Stimulated activated CD8-positive, alpha-beta memory T cell treated with anti-CD3 and anti-CD28 coated beads, Interleukin-4, amount 100 ng/mL, for 1 hour (primary cell): Measurements from ENCODE around the gene MYL2.
A peak's percentile ranks its signal among the peaks of the same experiment; 100 is the strongest.
"Not testable (repeated sequence)": the region's sequence is repeated elsewhere in the genome, so short reads cannot be mapped to it uniquely, and the experiment has no call there.

Source experiments
- DNase-seq, 2 donors: peaks; one replicate each; pipeline ENCODE4 v3.0.0-alpha.2; 2020; ENCODE audit warnings: low read depth in 2 of 2, low spot score in 1 of 2

The MYL2 gene

GRCh38 chr12:110920324-110920910 is at the start of gene MYL2:
TSS of gene MYL2 (minus strand) at chr12:110920579. CDS start at chr12:110920529, 50 bp downstream.
- DNase-seq: no peak

- no peak for DNase-seq
Observed at GRCh38 chr12:110966081-110966760, 45.8 kb upstream of the MYL2 start.

- no peak for DNase-seq
Observed at GRCh38 chr12:110965574-110965973, 45.2 kb upstream of the MYL2 start.

- DNase-seq: no peak
Observed at GRCh38 chr12:110960795-110961194, 40.4 kb upstream of the MYL2 start.

- no peak for DNase-seq
Observed at GRCh38 chr12:110957652-110958051, 37.3 kb upstream of the MYL2 start.

- no peak for DNase-seq
Observed at GRCh38 chr12:110957159-110957558, 36.8 kb upstream of the MYL2 start.

GRCh38 chr12:110950867-110951266 is 30.5 kb upstream of the MYL2 start:
- DNase-seq: not testable (repeated sequence)

- not testable (repeated sequence) for DNase-seq
Observed at GRCh38 chr12:110950466-110950865, 30.1 kb upstream of the MYL2 start.

GRCh38 chr12:110948041-110948440 is 27.7 kb upstream of the MYL2 start:
- DNase-seq: no peak

GRCh38 chr12:110943373-110943772 is 23.0 kb upstream of the MYL2 start:
- no peak for DNase-seq

- DNase-seq: no peak
Observed at GRCh38 chr12:110941391-110941790, 21.0 kb upstream of the MYL2 start.

- DNase-seq: no peak
Observed at GRCh38 chr12:110940933-110941332, 20.6 kb upstream of the MYL2 start.

GRCh38 chr12:110940296-110940695 is 19.9 kb upstream of the MYL2 start:
- DNase-seq: no peak

GRCh38 chr12:110937104-110937641 is 16.8 kb upstream of the MYL2 start:
- peak; percentile 7 to 22 for DNase-seq

GRCh38 chr12:110936367-110937103 is 16.2 kb upstream of the MYL2 start:
- DNase-seq: no peak

- DNase-seq: no peak
Observed at GRCh38 chr12:110935588-110935987, 15.2 kb upstream of the MYL2 start.

GRCh38 chr12:110934093-110934852 is 13.9 kb upstream of the MYL2 start:
- no peak for DNase-seq

- no peak for DNase-seq
Observed at GRCh38 chr12:110933326-110933974, 13.1 kb upstream of the MYL2 start.

GRCh38 chr12:110932046-110932445 is 11.7 kb upstream of the MYL2 start:
- DNase-seq: no peak

GRCh38 chr12:110931315-110931728 is 10.9 kb upstream of the MYL2 start:
- DNase-seq: no peak
